ENCODE measurements around the gene NFATC4.

NFATC4 gene

GRCh38 chr14:24427537-24428508 lies 59.8 kb downstream of the NFATC4 start:
- DNase-seq (ENCODE audit: low read depth in 1 of 2, low spot score in 1 of 2), result no peak

- no peak for DNase-seq (ENCODE audit: low read depth in 1 of 2, low spot score in 1 of 2)
Measured at GRCh38 chr14:24428628-24429394, 60.8 kb downstream of the NFATC4 start.

All from activated CD4-positive, alpha-beta T cell treated with anti-CD3 and anti-CD28 coated beads, Interleukin-2, amount 50 U/mL, for 24 hours (primary cell).